Subcutaneous abdominal adipose tissue (tissue), 5 donors: Measurements from ENCODE around the gene ZNF286A.
"Not testable (repeated sequence)": the region's sequence is repeated elsewhere in the genome, so short reads cannot be mapped to it uniquely, and the experiment has no call there.

Experiments
- H3K27ac ChIP-seq: one replicate; pipeline ENCODE4 v1.7.0; 2013; ENCODE audit warnings: low read depth, mild to moderate bottlenecking, inconsistent platforms, low read length, moderate library complexity
- H3K27me3 ChIP-seq, 5 donors: one replicate each; pipeline ENCODE4 v1.7.0; 2013; ENCODE audit warnings: low read length in 5 of 5, inconsistent platforms in 1 of 5; ENCODE audit not compliant: control insufficient read depth in 5 of 5, insufficient read depth in 4 of 5
- H3K36me3 ChIP-seq, 5 donors: one replicate each; pipeline ENCODE4 v1.7.0; 2013; ENCODE audit warnings: low read length in 5 of 5; ENCODE audit not compliant: control insufficient read depth in 5 of 5, insufficient read depth in 5 of 5
- H3K4me1 ChIP-seq, 5 donors: one replicate each; pipeline ENCODE4 v1.7.0; 2013; ENCODE audit warnings: low read length in 5 of 5, mild to moderate bottlenecking in 3 of 5, moderate library complexity in 1 of 5; ENCODE audit not compliant: control insufficient read depth in 5 of 5, insufficient read depth in 5 of 5
- H3K4me3 ChIP-seq, 5 donors: one replicate each; pipeline ENCODE4 v1.7.0; 2013; ENCODE audit warnings: low read length in 5 of 5, low read depth in 1 of 5
- H3K9ac ChIP-seq, 5 donors: one replicate each; pipeline ENCODE4 v1.7.0; 2013; ENCODE audit warnings: low read length in 5 of 5, mild to moderate bottlenecking in 4 of 5, moderate library complexity in 3 of 5
- H3K9me3 ChIP-seq, 5 donors: one replicate each; pipeline ENCODE4 v1.7.0; 2013; ENCODE audit warnings: low read length in 5 of 5; ENCODE audit not compliant: control insufficient read depth in 5 of 5
- donor health status: healthy.
- donor health status: healthy.
- donor health status: healthy.
- donor health status: healthy.
- donor health status: healthy.

The ZNF286A gene

DNA sequence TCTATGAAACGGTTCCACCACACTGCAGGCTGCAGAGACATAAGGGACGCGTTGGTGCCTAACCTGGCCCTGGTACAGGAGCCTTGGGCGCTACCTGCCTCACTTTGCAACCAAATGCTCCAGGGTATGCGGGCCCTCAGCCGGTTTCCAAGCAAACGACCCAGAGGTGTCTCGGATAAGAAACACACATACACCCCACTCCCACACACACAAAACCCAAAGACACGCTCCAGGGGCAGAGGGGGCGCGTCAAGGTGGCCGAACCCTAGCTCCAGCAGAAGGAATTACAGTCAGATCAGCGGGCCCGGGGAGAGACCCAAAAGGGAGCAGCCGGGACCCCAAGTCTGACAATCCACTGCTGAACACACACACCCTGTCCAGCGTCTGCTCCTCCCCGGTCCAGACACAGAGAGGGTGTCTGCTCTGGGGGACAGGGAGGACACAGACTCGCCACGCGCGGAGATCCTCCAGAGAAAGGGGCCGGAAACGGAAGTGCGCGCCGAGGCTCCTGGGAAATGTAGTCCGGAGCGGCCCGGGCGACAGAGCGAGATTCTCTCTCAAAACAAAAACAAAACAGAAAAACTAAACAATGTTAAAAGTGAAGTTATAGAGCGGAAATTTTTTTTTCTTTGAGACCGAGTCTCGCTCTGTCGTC lies 15.6 kb upstream of the ZNF286A start, which contains the start of gene TRIM16:
Gene TRIM16 (minus strand): TSS at position 488 of the 655 bp plus-strand sequence. CDS start 32,702 bp downstream, outside the sequence.
- H3K36me3 ChIP-seq, H3K9me3 ChIP-seq, H3K27me3 ChIP-seq, H3K4me1 ChIP-seq, H3K27ac ChIP-seq: not testable (repeated sequence)
- peak within 1 kb of the TSS; percentile 58 to 87 (median 74) for H3K4me3 ChIP-seq
- peak within 1 kb of the TSS in 4 of 5 donors; percentile 70 to 80 (median 74) for H3K9ac ChIP-seq

DNA sequence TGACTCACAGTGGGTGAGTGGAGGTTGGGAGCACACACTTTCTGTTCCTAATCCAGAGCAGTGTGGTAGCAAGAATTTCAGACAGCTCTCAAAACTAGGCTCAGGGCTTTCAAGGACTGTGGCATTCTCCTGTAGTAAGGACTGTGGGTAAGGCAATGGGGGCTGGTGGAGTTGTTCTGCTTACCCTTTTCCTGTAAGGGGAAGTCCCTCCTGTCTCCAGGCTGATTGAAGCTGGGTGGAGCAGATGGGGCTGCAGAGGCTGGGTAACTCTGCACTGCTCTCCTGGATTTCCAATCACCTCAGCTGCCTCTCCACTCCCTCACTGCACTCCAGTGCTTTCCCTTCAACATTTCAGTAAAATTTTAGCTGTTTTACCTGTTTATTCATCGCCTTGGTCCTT lies 12.1 kb upstream of the ZNF286A start:
- H3K27me3 ChIP-seq, H3K4me3 ChIP-seq, H3K36me3 ChIP-seq, H3K4me1 ChIP-seq, H3K27ac ChIP-seq, H3K9ac ChIP-seq, H3K9me3 ChIP-seq: not testable (repeated sequence)

DNA sequence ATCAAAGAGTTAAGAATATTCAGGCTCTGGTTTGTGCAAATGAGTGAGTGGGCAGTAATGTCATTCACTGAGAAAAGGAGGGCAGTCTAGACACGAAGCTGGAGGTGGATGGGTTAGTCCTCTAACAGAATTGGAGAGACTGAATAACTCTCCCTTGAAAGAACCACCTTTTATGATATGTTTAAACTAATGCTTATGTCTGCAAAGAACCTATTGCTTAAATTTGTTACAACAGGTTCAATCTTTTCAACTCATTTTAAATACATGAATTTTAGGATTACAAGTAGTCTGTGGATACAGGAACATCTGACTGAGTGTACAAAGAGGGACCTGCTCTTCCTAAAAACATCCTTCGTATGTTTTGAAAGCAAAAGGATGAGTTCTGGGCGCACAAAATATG lies 585 bp upstream of the ZNF286A start:
- not testable (repeated sequence) for H3K36me3 ChIP-seq, H3K27me3 ChIP-seq, H3K4me1 ChIP-seq, H3K27ac ChIP-seq, H3K9me3 ChIP-seq
- H3K4me3 ChIP-seq, result peak overlapping the region; percentile 62 to 72 (median 63)
- peak overlapping the region in 2 of 5 donors; percentile 25 to 40 for H3K9ac ChIP-seq

DNA sequence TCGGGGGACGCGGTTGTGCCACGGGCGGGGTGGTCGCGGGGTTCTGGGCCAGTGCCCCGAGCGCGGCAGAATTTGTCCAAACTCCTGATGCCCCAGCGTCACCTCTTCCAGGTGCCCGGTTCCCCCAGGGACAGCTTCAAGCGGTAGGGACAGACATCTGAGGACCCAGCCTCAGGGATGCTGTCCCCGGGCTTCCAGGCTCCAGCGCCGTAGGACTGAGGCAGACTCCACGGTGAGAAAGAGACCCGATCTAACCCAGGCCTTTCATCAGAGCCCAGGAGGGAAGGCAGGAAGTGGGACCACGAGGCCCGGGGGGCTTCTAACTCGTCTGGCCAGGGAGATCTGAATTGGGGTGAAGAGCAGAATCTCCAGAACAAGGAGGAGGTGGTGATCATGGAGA lies 385 bp downstream of the ZNF286A start:
- not testable (repeated sequence) for H3K9ac ChIP-seq, H3K27ac ChIP-seq, H3K27me3 ChIP-seq, H3K9me3 ChIP-seq, H3K4me1 ChIP-seq, H3K36me3 ChIP-seq
- peak overlapping the region in 4 of 5 donors; percentile 62 to 72 (median 66) for H3K4me3 ChIP-seq

DNA sequence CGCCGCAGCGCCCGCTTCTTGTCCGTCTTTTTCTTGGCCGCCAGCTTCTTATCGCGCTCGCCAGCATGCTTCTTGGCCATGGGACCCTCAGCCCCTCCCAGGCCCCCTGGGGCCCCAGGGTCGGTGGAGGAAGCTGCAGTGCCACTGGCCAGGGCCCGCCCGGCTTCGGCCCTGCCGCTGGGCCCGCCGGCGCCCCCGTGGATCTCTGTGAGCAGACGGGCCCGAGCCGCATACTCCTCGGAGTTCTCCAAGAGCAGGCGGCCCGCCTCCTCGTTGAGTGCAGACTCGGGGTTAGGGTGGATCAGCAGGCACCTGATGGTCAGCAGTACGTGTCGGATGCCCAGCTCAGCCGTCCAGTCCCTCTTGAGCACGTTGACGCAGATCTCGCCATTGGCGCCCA lies 4.7 kb downstream of the ZNF286A start:
- H3K9me3 ChIP-seq, H3K27me3 ChIP-seq, H3K4me3 ChIP-seq, H3K4me1 ChIP-seq, H3K9ac ChIP-seq, H3K27ac ChIP-seq: not testable (repeated sequence)
- H3K36me3 ChIP-seq, result peaks cover 4 to 14% (median 12%) of the 10 kb centered on the region in 5 donors

DNA sequence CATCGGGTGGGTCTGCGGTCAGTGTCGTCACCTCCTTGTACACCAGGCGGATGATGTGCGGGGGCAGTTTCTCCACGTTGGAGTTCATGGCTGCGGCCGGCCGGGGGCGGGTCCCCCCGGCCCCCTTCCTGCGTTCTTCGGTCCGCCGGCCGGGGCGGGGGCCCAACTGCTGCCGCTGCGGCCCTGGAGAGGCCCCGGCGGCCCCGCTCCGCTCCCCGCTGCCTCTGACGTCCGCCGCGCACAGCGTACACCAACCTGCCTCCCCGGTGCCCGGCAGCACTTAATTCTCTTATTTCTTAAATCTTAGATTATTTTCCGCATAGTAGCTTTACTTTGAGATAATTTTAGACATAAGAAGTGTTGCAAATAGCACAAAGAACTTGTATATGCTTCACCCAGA lies 5.3 kb downstream of the ZNF286A start:
- not testable (repeated sequence) for H3K27ac ChIP-seq, H3K9ac ChIP-seq, H3K4me3 ChIP-seq, H3K4me1 ChIP-seq, H3K9me3 ChIP-seq, H3K27me3 ChIP-seq
- peaks cover 4 to 14% (median 12%) of the 10 kb centered on the region in 5 donors for H3K36me3 ChIP-seq

DNA sequence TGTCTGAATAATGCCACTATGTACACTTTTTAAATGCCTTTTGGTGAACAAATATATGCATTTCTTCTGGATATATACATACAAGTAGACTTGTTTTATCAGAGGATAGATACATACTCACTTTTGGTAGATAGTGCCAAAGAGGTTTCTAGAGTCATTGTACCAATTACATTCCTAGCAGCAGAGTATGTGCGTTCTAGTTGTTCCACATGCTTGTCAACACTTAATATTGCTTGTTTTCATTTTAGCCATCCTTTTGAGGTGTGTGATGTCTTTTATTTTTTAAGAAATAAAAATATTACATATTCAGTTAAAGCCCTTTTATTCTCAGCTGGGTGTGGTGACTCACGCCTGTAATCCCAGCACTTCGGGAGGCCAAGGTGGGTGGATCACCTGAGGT lies 9.3 kb downstream of the ZNF286A start:
- H3K4me3 ChIP-seq, H3K9ac ChIP-seq, H3K27me3 ChIP-seq, H3K27ac ChIP-seq, H3K4me1 ChIP-seq: not testable (repeated sequence)
- Histone ChIP-seq H3K36me3 (peaks cover 4 to 16% (median 12%) of the 10 kb centered on the region in 5 donors), H3K9me3 (peaks cover 0 to 10% (median 0%) of the 10 kb centered on the region in 5 donors)

DNA sequence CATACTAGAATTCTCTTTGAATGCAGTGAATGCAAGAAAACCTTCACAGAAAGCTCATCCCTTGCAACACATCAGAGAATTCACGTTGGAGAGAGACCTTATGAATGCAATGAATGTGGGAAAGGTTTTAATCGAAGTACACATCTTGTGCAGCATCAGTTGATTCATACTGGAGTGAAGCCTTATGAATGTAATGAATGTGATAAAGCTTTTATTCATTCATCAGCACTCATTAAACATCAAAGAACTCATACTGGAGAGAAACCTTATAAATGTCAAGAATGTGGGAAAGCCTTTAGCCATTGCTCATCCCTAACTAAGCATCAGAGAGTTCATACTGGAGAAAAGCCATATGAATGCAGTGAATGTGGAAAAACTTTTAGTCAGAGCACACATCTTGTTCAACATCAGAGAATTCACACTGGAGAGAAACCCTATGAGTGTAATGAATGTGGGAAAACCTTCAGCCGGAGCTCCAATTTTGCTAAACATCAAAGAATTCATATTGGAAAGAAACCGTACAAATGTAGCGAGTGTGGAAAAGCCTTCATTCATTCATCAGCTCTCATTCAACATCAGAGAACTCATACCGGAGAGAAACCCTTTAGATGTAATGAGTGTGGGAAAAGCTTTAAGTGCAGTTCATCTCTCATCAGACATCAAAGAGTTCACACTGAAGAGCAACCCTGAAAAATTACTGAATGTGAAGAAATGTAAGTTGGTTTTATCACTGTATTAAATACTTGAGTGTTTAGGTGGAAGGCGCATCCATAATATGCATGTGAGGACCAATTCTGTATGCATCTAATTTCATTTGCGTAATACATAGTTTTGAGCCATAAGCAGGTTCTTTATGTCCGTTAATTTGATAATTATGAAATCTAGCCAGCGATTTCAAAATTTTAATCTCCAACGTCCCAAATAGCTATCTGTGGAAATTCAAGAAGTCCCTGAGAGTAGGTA lies 17.3 kb downstream of the ZNF286A start:
- H3K4me1 ChIP-seq, H3K27ac ChIP-seq, H3K9ac ChIP-seq, H3K27me3 ChIP-seq, H3K36me3 ChIP-seq: not testable (repeated sequence)
- H3K4me3 ChIP-seq, result peak overlapping the region in 2 of 5 donors; percentile 11 to 21
- H3K9me3 ChIP-seq, result peaks cover 3 to 17% (median 12%) of the 10 kb centered on the region in 5 donors

DNA sequence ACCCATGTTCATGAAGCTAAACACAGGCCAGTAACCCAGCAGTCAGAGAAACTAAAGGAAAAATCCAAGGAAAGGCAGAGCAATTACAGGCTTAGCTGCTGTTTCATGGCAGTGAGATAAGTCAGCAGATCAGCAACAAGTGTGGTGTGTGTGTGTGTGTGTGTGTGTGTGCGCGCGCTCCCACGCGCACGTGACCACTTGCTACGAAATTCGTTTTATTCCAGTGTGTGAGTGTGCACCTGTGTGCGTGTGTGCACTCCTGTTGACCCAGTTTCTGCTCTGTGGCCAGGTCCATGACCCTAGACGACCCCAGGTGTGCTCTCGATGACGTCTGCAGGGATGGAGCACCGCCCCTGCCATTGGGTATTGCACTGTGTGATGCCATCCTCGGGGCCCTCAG lies 31.0 kb downstream of the ZNF286A start:
- not testable (repeated sequence) for H3K4me1 ChIP-seq, H3K36me3 ChIP-seq, H3K9ac ChIP-seq, H3K4me3 ChIP-seq, H3K9me3 ChIP-seq, H3K27ac ChIP-seq, H3K27me3 ChIP-seq

DNA sequence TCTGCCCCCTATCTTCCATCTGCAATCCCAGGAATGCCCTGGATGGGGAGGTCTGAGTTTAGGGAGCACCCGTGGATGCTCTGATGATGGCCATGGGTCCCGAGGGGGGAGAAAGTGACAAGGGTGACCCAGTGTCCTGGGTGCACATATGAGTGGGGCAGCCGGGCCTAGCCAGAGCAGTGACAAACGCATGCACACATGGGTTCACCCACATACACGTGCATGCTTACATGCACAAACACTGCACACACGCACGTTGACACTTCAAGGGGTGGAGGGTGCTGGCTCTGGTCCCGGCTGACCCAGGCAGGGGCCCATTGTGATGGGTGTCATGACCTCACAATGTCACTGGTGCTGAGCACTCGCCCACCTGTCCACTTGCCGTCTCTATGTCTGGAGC lies 32.3 kb downstream of the ZNF286A start, which contains the start of gene TBC1D26:
Gene TBC1D26 (plus strand): TSS at position 384 of the 400 bp plus-strand sequence. CDS start 3,066 bp downstream, outside the sequence.
- H3K9ac ChIP-seq, H3K27ac ChIP-seq, H3K4me3 ChIP-seq, H3K27me3 ChIP-seq, H3K36me3 ChIP-seq, H3K4me1 ChIP-seq, H3K9me3 ChIP-seq: not testable (repeated sequence)
